Bronchial epithelial cell (primary cell): Measurements from ENCODE around the gene PPP2R2C. TPM values are rescaled to one million over a fixed set of nuclear protein-coding genes. Genes with fewer than 3 reads are reported as not detected.

Experiments used
- DNase-seq: peaks from one replicate; pipeline ENCODE4 v3.0.0-alpha.2; 2010; ENCODE audit warnings: low read depth
- FAIRE-seq: peaks from 2 replicates; lab custom pipeline; 2011; peaks lifted over from hg19 to GRCh38; lab: Jason Lieb, UNC
- H3K27me3 ChIP-seq: 2 replicates; pipeline ENCODE4 v1.5.1; 2011; ENCODE audit warnings: low read length; ENCODE audit not compliant: control insufficient read depth, insufficient read depth
- H3K36me3 ChIP-seq: 2 replicates; pipeline ENCODE4 v1.5.1; 2011; ENCODE audit warnings: low read length; ENCODE audit not compliant: control insufficient read depth, insufficient read depth
- H3K4me3 ChIP-seq: 2 replicates; pipeline ENCODE4 v1.5.1; 2011; ENCODE audit warnings: mild to moderate bottlenecking, low read depth, low read length, control low read depth
- total RNA-seq: library from RNA; depleted of rRNA; stranded (reverse); fragments of >200 nt; gene quantifications from 2 replicates; pipeline ENCODE4 v1.2.1, GENCODE V29; 2014
- TF ChIP-seq, protein P1 (sequence below): IDR thresholded peaks from 2 replicates; pipeline ENCODE4 v1.5.1; 2011; ENCODE audit warnings: mild to moderate bottlenecking, moderate library complexity, low read length, control low read depth, inconsistent platforms; ENCODE audit not compliant: insufficient read depth, severe bottlenecking

PPP2R2C gene
- total RNA-seq, 1 donor from 2014 or later: 1.1 TPM

GRCh38 chr4:6337331-6337935 lies 135.0 kb downstream of the PPP2R2C start:
- no peak overlapping the region for H3K4me3 ChIP-seq
- TF ChIP-seq, protein P1, sequence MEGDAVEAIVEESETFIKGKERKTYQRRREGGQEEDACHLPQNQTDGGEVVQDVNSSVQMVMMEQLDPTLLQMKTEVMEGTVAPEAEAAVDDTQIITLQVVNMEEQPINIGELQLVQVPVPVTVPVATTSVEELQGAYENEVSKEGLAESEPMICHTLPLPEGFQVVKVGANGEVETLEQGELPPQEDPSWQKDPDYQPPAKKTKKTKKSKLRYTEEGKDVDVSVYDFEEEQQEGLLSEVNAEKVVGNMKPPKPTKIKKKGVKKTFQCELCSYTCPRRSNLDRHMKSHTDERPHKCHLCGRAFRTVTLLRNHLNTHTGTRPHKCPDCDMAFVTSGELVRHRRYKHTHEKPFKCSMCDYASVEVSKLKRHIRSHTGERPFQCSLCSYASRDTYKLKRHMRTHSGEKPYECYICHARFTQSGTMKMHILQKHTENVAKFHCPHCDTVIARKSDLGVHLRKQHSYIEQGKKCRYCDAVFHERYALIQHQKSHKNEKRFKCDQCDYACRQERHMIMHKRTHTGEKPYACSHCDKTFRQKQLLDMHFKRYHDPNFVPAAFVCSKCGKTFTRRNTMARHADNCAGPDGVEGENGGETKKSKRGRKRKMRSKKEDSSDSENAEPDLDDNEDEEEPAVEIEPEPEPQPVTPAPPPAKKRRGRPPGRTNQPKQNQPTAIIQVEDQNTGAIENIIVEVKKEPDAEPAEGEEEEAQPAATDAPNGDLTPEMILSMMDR: no peak
- DNase-seq (no peak), FAIRE-seq (no peak)
- H3K36me3 ChIP-seq: no peaks in the 10 kb centered on the region
- peaks cover 5% of the 10 kb centered on the region for H3K27me3 ChIP-seq

GRCh38 chr4:6336166-6336565 lies 136.2 kb downstream of the PPP2R2C start:
- DNase-seq (no peak), FAIRE-seq (no peak)
- H3K36me3 ChIP-seq: no peaks in the 10 kb centered on the region
- TF ChIP-seq, protein P1: no peak
- no peak overlapping the region for H3K4me3 ChIP-seq
- H3K27me3 ChIP-seq: peaks cover 5% of the 10 kb centered on the region

DNA sequence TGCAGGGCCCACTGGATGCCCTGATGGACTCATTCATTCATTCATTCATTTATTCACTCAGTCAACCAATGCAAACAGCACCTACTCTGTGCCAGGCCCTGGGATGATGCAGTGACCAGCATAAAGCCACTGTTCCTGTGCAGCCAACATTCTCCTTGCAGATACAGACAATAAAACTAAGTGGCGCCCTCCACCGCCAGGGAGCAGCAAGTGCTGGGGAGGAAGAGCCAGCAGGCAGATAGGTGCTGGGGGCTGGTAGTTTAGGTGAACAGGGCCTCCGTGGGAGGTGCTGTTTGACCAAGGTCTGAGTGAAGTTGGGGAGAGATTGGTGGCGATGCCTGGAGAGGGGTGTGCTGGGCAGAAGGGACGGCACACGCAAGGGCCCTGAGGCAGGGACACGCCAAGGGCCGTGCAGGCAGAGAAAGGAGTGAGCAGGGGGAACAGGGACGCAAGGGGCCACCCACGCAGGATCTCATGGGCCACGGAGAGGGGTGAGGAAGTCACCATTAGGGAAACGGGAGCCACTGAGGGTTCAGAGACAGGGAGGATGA lies 137.3 kb downstream of the PPP2R2C start:
- FAIRE-seq (no peak), DNase-seq (no peak)
- H3K27me3 ChIP-seq: peaks cover 5% of the 10 kb centered on the region
- no peaks in the 10 kb centered on the region for H3K36me3 ChIP-seq
- H3K4me3 ChIP-seq: no peak overlapping the region
- TF ChIP-seq, protein P1: no peak

DNA sequence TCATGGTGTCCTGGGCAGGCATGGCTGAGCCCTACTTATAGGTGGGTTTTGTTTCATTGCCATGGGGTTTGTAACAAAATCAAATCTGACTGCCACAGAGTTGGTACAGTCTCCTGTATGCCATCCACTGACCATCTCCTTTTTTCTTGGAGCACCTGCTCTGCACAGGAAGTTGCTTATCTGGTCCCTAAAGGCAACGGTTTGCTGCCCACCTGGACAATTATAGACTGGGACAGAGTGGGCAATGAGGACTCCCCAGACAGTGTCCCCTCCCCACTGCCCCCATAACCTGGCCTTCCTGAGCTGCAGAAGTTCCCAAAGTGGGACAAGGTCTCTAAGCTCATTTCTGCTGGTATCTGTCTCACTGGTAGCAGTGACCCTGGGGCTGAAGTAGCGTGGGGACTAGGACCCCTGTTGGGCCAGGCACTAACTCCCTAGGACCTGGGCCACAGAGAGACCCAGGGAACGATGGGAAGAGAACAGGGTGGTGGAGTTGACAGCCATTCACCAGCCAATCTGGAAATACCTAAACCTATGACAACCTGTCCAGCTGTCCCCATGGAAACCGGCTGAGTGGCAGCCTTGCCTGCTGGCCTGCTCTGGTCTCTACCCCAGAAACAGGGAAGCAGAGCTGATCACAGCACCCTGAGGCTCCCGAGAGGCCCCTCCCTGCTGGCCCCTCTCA lies 138.1 kb downstream of the PPP2R2C start:
- TF ChIP-seq, protein P1: no peak
- H3K36me3 ChIP-seq: no peaks in the 10 kb centered on the region
- FAIRE-seq: peak; percentile 28
- H3K4me3 ChIP-seq: no peak overlapping the region
- peaks cover 5% of the 10 kb centered on the region for H3K27me3 ChIP-seq
- no peak for DNase-seq

DNA sequence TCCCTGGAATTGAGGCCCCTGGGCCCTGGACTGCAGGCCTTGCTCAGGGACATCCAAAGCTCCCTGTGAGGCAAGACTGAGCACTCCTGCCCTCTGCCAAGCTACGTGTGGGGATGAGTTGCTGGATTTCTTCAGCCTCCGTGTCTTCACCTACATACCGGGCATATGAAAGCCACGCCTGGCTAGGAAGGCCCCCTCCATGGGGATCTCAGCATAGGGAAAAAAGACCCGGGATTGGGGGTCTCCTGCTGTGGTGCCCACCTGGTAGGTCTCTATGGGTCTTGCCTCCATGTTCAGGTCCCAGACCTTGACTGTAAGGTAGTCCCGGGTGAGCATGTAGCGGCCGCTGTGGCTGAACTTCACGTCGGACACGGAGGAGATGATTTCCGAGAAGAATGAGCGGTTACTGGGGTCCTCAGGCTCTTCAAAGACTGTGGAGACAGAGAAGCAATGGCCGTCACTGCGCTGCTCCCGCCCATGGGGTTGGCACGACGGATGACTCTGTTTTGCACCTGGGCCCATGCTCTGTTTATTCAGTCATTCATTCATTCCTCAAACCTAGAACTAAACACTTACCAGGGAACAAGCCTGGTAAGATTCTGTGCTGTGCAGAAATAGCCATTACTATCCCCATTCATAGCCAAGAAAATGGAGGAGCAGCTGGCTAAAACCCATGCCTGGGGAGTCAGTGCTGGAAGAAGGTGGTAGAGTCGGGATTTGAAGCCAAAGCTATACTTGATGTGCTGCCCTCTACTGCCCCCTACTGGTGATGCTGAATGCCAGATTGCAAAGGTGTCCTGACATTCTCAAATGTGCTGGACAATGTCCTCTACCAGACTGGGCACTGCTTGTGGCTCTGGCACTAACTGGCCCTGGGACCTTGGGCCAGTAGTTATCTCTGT lies 138.9 kb downstream of the PPP2R2C start:
- Histone ChIP-seq H3K36me3 (no peaks in the 10 kb centered on the region), H3K27me3 (peaks cover 3% of the 10 kb centered on the region), H3K4me3 (no peak overlapping the region)
- TF ChIP-seq, protein P1: peak; percentile 51
- FAIRE-seq (no peak), DNase-seq (no peak)
